ENCODE measurements around the gene TRIM62. TPM values are rescaled to one million over a fixed set of nuclear protein-coding genes. Genes with fewer than 3 reads are reported as not detected.
"Not testable (repeated sequence)": the region's sequence is repeated elsewhere in the genome, so short reads cannot be mapped to it uniquely, and the experiment has no call there.

The TRIM62 gene
- polyA plus RNA-seq, 1 experiment: 5.2 TPM

DNA sequence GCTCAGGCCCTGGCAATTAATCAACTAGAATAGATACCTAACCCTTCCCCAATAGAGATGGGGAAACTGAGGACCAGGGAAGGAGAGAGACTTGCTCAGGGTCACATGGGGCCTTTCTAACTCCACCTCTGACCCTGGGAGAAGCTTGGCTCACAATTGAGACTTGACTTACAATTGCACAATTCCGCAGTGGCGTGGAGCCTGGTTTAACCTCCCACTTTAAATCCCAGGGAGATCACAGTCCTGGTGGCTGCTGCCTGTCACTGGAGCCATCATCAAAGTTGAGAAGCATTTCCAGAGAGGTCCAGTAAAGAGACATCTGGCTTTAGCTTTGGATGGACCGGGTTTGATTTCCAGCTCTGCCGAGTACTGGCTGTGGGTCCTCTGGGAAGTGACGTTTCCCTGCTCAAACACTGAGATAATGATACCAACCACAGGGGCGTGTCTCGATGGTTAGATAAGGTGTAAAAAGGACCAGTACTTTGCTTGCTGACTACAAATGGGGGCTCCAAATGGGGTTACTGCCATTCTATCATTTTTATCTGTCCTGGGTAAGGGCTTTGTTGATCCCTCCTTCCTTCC, 39.3 kb downstream of the TRIM62 start:
- DNase-seq (ENCODE audit: low read depth): no peak
- Histone ChIP-seq H3K27me3 (ENCODE audit: control insufficient read depth, insufficient read depth, low read length) (no peaks in the 10 kb centered on the region), H3K4me3 (ENCODE audit: low read depth, low read length) (no peak overlapping the region), H3K36me3 (ENCODE audit: control insufficient read depth, insufficient read depth, low read length) (peaks cover 3% of the 10 kb centered on the region)
- ChIA-PET CTCF (interaction anchor here (1.0 to 1.9 kb wide), 5 partner anchors 10 to 153 kb away, joined by 3 to 7 read pairs (median 3); no protein-coding TSS in a partner anchor), POLR2A (no interaction called here)
- TF ChIP-seq, protein P1, sequence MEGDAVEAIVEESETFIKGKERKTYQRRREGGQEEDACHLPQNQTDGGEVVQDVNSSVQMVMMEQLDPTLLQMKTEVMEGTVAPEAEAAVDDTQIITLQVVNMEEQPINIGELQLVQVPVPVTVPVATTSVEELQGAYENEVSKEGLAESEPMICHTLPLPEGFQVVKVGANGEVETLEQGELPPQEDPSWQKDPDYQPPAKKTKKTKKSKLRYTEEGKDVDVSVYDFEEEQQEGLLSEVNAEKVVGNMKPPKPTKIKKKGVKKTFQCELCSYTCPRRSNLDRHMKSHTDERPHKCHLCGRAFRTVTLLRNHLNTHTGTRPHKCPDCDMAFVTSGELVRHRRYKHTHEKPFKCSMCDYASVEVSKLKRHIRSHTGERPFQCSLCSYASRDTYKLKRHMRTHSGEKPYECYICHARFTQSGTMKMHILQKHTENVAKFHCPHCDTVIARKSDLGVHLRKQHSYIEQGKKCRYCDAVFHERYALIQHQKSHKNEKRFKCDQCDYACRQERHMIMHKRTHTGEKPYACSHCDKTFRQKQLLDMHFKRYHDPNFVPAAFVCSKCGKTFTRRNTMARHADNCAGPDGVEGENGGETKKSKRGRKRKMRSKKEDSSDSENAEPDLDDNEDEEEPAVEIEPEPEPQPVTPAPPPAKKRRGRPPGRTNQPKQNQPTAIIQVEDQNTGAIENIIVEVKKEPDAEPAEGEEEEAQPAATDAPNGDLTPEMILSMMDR (IDR thresholded peaks at IDR 0.05; ENCODE audit: insufficient read depth, low read depth, low read length): no peak

DNA sequence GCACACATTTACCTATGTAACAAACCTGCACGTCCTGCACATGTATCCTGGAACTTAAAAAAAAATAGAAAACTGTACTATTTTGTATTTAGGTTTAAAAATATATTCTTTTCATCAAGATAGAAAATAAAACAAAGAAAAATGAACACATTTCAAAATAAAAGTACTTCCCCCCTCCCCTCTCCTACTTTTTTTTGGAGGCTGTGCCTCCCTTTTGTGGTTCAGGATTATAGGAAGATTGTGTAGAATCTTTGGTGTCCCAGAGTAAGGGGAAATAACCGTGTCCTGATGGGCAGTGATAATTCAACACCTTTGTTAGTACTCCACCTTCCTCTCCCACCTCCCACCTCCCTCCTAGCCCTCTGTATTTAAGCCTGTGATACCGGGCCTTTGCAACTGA, 40.1 kb downstream of the TRIM62 start:
- no peaks in the 10 kb centered on the region for H3K27me3 ChIP-seq (ENCODE audit: control insufficient read depth, insufficient read depth, low read length)
- POLR2A ChIA-PET: no interaction called here
- no peak for DNase-seq (ENCODE audit: low read depth)
- H3K36me3 ChIP-seq (ENCODE audit: control insufficient read depth, insufficient read depth, low read length): peaks cover 2% of the 10 kb centered on the region; the same call in 1 of the 2 replicates
- CTCF ChIA-PET: interaction anchor here (1.1 to 1.4 kb wide), 2 partner anchors 78 to 154 kb away, joined by 3 to 4 read pairs; no protein-coding TSS in a partner anchor
- H3K4me3 ChIP-seq (ENCODE audit: low read depth, low read length): no peak overlapping the region
- TF ChIP-seq, protein P1 (IDR thresholded peaks at IDR 0.05; ENCODE audit: insufficient read depth, low read depth, low read length): no peak

DNA sequence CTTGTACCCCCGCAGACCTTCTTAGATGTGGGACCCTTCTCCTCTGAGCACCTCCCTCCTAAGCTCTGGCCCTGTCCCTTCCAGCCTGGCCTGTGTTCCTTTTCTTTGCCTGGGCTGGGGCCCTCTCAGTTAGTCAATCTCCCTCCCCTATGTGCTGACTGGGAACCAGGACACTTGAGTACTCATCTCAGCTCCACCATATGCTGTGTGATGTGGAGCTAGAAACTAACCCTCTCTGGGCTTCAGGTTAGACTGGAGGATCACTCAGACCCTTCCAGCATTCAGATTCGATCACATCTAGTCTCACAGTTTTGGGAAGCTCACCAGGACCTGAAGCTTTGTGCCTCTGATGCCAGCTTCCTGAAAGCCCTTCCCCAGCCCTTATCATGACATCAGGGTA, 40.6 kb downstream of the TRIM62 start:
- CTCF ChIA-PET: interaction anchor here (0.9 to 2.2 kb wide), 4 partner anchors 14 to 330 kb away, joined by 3 to 6 read pairs (median 4); no protein-coding TSS in a partner anchor
- POLR2A ChIA-PET: no interaction called here
- DNase-seq (ENCODE audit: low read depth): no peak
- H3K4me3 ChIP-seq (ENCODE audit: low read depth, low read length): no peak overlapping the region
- no peaks in the 10 kb centered on the region for H3K36me3 ChIP-seq (ENCODE audit: control insufficient read depth, insufficient read depth, low read length)
- H3K27me3 ChIP-seq (ENCODE audit: control insufficient read depth, insufficient read depth, low read length): no peaks in the 10 kb centered on the region
- TF ChIP-seq, protein P1 (IDR thresholded peaks at IDR 0.05; ENCODE audit: insufficient read depth, low read depth, low read length): no peak

DNA sequence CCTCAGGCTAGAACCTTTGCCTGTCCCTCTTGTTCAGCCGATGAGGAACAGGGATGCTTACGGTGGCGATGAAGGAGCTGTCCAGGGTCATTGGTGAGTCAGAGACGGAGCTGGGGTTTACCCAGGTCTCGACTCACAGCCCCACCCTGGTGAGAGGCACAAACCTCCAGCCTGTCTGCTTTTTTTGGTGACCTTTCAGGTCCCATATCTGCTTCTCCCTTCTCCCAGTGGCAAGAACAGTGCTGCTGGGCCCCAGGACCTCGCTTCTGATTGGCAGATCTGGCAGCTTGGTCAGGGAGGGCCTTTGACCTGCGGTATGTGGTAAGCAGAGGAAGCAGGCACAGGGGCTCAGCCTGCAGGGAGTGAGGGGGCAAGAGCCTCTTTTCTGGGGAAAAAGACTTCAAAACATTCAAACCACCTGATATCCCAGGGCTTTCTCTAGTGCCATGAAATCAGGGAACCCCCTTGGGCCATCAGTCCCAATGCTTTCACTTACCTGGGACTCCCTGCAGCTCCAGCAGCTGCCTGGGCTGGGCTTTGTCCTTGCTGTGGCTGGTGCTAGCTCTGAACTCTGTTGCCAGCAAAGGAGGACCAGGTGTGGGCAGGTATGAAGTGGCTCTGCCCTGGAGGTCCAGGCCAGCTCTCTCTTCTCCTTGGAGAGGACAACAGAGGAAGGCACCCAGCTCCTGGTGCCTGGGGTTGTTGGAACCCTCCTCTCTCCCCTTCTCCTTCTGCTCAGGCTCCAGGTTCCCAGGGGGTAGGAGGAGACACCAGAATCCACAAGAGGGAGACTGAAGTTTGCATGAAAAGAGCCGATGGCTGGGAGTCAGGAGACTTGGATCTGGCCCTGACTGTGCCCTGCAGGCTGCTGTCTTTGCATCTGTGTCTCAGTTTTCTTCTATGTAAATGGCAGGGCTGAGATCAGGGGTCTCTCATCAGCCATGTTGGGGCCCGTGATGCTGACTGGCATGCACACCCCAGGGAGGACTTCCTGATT, 41.4 kb downstream of the TRIM62 start:
- Histone ChIP-seq H3K36me3 (ENCODE audit: control insufficient read depth, insufficient read depth, low read length) (no peaks in the 10 kb centered on the region), H3K27me3 (ENCODE audit: control insufficient read depth, insufficient read depth, low read length) (no peaks in the 10 kb centered on the region), H3K4me3 (ENCODE audit: low read depth, low read length) (no peak overlapping the region)
- no peak for DNase-seq (ENCODE audit: low read depth)
- TF ChIP-seq, protein P1 (IDR thresholded peaks at IDR 0.05; ENCODE audit: insufficient read depth, low read depth, low read length): peak; percentile 25
- ChIA-PET CTCF (interaction anchor here (0.7 to 2.2 kb wide), 6 partner anchors 10 to 331 kb away, joined by 3 to 6 read pairs (median 3); no protein-coding TSS in a partner anchor), POLR2A (no interaction called here)

DNA sequence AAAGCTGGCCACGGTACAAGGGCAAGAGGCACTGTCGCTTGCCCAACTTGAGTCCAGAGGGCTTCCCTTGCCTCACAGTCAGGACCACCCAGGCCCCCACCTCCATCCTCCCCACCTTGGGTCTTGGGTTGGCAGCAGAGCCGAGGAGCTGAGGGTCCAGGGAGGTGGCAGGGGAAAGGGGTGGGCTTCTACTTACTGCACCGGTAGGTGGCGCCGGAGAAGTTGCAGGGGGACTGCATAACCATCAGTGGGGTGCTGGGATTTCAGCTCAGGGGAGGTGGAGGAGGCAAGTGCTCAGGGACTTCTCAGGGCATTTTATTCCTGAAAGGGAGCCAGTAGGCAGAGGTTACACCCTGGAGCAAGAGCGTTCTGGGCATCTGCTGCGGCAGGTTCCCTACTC, 44.0 kb downstream of the TRIM62 start:
- H3K4me3 ChIP-seq (ENCODE audit: low read depth, low read length): no peak overlapping the region
- TF ChIP-seq, protein P1 (IDR thresholded peaks at IDR 0.05; ENCODE audit: insufficient read depth, low read depth, low read length): peak; percentile 71
- H3K27me3 ChIP-seq (ENCODE audit: control insufficient read depth, insufficient read depth, low read length): no peaks in the 10 kb centered on the region
- ChIA-PET CTCF (interaction anchor here (0.9 to 2.0 kb wide), 13 partner anchors 8 to 333 kb away, joined by 3 to 9 read pairs (median 4); no protein-coding TSS in a partner anchor), POLR2A (no interaction called here)
- no peak for DNase-seq (ENCODE audit: low read depth)
- H3K36me3 ChIP-seq (ENCODE audit: control insufficient read depth, insufficient read depth, low read length): no peaks in the 10 kb centered on the region

DNA sequence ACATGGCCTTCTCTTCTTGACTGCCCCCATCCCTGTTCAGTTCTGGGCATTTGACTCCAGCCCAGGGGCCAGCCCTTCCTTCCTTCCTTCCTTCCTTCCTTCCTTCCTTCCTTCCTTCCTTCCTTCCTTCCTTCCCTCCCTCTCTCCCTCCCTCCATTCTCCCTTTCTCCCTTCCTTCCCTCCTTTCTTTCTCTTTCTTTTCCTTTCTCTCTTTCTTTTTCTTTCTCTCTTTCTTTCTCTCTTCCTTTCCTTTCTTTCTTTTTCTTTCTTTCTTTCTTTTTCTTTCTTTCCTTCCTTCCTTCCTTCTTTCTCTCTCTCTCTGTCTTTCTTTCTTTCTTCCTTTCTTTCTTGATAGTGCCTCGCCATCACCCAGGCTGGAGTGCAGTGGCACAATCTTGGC, 45.8 kb downstream of the TRIM62 start:
- CTCF ChIA-PET: interaction anchor here (0.8 kb wide), 1 partner anchor 17 kb away, joined by 3 read pairs; no protein-coding TSS in a partner anchor
- not testable (repeated sequence) for DNase-seq (ENCODE audit: low read depth); H3K4me3 ChIP-seq (ENCODE audit: low read depth, low read length); H3K36me3 ChIP-seq (ENCODE audit: control insufficient read depth, insufficient read depth, low read length); H3K27me3 ChIP-seq (ENCODE audit: control insufficient read depth, insufficient read depth, low read length)
- POLR2A ChIA-PET: interaction anchor here (0.7 kb wide), 1 partner anchor 248 kb away, joined by 4 read pairs; no protein-coding TSS in a partner anchor

Measured in BJ (cell line).